Heart left ventricle (tissue), 16 donors: ENCODE measurements around the gene SCUBE2. TPM values are rescaled to one million over a fixed set of nuclear protein-coding genes. Genes with fewer than 3 reads are reported as not detected.
A peak's percentile ranks its signal among the peaks of the same experiment; 100 is the strongest.

Experiments used
- ATAC-seq, 4 donors: fragments of 200-7000 bp; cut with Tn5 transposase; one replicate each; pipeline ENCODE4 v1.9.1; 2020 to 2022; ENCODE audit warnings: moderate library complexity in 4 of 4, mild to moderate bottlenecking in 3 of 4, moderate number of reproducible peaks in 1 of 4
- DNase-seq, 5 donors: peaks; one replicate each; pipeline ENCODE4 v3.0.0-alpha.2; 2020
- H3K27ac ChIP-seq, 12 donors: fragments of 200-600 bp; sonication (generic) in 4 of 12; one replicate each; pipeline versions ENCODE4 v1.5.0 to v1.8.0; 2016 to 2022; ENCODE audit warnings: mild to moderate bottlenecking in 2 of 12
- H3K27me3 ChIP-seq, 9 donors: fragments of 200-600 bp; sonication (generic) in 2 of 9; one replicate each; pipeline versions ENCODE4 v1.5.1 to v1.8.0; 2016 to 2022; ENCODE audit warnings: mild to moderate bottlenecking in 3 of 9
- H3K36me3 ChIP-seq, 9 donors: fragments of 200-600 bp; sonication (generic) in 2 of 9; one replicate each; pipeline versions ENCODE4 v1.5.0 to v1.8.0; 2018 to 2022; ENCODE audit warnings: mild to moderate bottlenecking in 2 of 9
- H3K4me1 ChIP-seq, 12 donors: fragments of 200-600 bp; sonication (generic) in 4 of 12; one replicate each; pipeline versions ENCODE4 v1.5.0 to v1.8.0; 2016 to 2022; ENCODE audit warnings: mild to moderate bottlenecking in 3 of 12
- H3K4me3 ChIP-seq, 12 donors: fragments of 200-600 bp; sonication (generic) in 4 of 12; one replicate each; pipeline versions ENCODE4 v1.5.0 to v1.8.0; 2017 to 2022; ENCODE audit warnings: mild to moderate bottlenecking in 9 of 12, moderate library complexity in 4 of 12
- H3K9me3 ChIP-seq, 12 donors: fragments of 200-600 bp; sonication (generic) in 4 of 12; one replicate each; pipeline versions ENCODE4 v1.5.0 to v1.8.0; 2016 to 2022; ENCODE audit warnings: mild to moderate bottlenecking in 1 of 12
- CTCF ChIP-seq, 12 donors: fragments of 200-600 bp; sonication (generic) in 4 of 12; IDR thresholded peaks; one replicate each; pipeline versions ENCODE4 v1.5.0 to v1.8.0; 2018 to 2022; ENCODE audit warnings: antibody characterized with exemption in 12 of 12, mild to moderate bottlenecking in 5 of 12
- POLR2A ChIP-seq, 2 donors: fragments of 450-650 bp; IDR thresholded peaks; one replicate each; pipeline ENCODE4 v1.6.1; 2017; ENCODE audit warnings: antibody characterized with exemption in 2 of 2, mild to moderate bottlenecking in 2 of 2, moderate library complexity in 2 of 2
- WGBS, 4 donors: extraction: QIAGEN DNeasy Blood & Tissue Kit in 2 of 4; methylation state at CpG; one replicate each; pipeline versions ENCODE4 v1.1.5 to v1.1.7; 2013 to 2018; 5-methylcytosine and 5-hydroxymethylcytosine counted together
- intact Hi-C, 10 donors: fragments of 100-400 bp; cut with DNase I; formaldehyde crosslinking; loops; one replicate each; pipeline versions ENCODE4 v1.11.1 to v1.14.2; 2022
- polyA plus RNA-seq, 2 donors: library from polyadenylated mRNA; stranded (reverse); fragments of 200-250 nt; gene quantifications; one replicate each; pipeline ENCODE4 v1.2.3, GENCODE V29; 2013
- total RNA-seq, 9 donors: library from RNA; depleted of rRNA in 2 of 9; stranded (reverse); fragments of >200 nt in 2 of 9; fragmentation: NEBNext Ultra II Directional in 3 of 9; extraction: Animal tissue kit (Norgen Biotek cat#: 25700) in 3 of 9; gene quantifications; one replicate each; pipeline versions ENCODE4 v1.1.0 to v1.2.4, GENCODE V29; 2016 to 2023
- donor health status: ischemic (EF 13 %, LVEDD 7.1; RV severe dilation, severe dysfunction).
- donor health status: healthy with polysubstance abuse.
- donor health status: DM: no; HTN: yes; CAD: no.
- donor health status: DM: no; HTN: no; CAD: no.
- donor health status: ischemic (EF 25% LVEDD 6.9; RV normal size, moderate dysfunction).
- donor health status: ischemic (EF 25% LVEDD 5.7; RV mildly dilated, moderate dysfunction).
- donor health status: healthy.
- donor health status: DM: yes; HTN: yes; CAD: no.
- donor health status: ischemic (EF 35%, LVEDD 5.7; RV mildly dilated, moderate dysfunction).
- donor health status: nonischemic (EF 11% LVEDD 7.7; RV severe dilation, severe dysfunction).
- donor health status: DM: yes; HTN: yes; CAD: no.
- donor health status: PGD.
- donor health status: ischemic (EF 29% LVEDD 5.4; RV normal size, mild dysfunction).
- donor health status: nonischemic (EF 23%, LVEDD 6.1; RV moderate dilation, normal function).

Gene SCUBE2
- total and polyA plus RNA-seq, 11 donors = 0.08 to 4.3 (median 0.83) TPM

GRCh38 chr11:9136741-9137140 is 45.3 kb upstream of the SCUBE2 start:
- no peak overlapping the region for H3K27ac ChIP-seq
- H3K9me3 ChIP-seq = no peaks in the 10 kb centered on the region
- H3K4me1 ChIP-seq = peaks cover 0 to 34% (median 12%) of the 10 kb centered on the region in 12 donors
- WGBS, 4 donors = 85 to 94% (median 89%) methylated on average over 2 of the region's 2 CpGs
- no peak for ATAC-seq
- peaks cover 0 to 76% (median 45%) of the 10 kb centered on the region in 9 donors for H3K36me3 ChIP-seq
- TF ChIP-seq POLR2A (IDR thresholded peaks at IDR 0.05) (no peak), CTCF (IDR thresholded peaks at IDR 0.05) (no peak)
- H3K27me3 ChIP-seq = no peaks in the 10 kb centered on the region
- no peak overlapping the region for H3K4me3 ChIP-seq
- intact Hi-C loops = loop anchor here in 9 of 10 donors (1.0 to 10.0 kb wide), 8 partner anchors 119 to 912 kb away; partner anchors contain the start of gene AKIP1 (in 5 of the 9)
- DNase-seq = no peak

- Histone ChIP-seq H3K36me3 (peaks cover 0 to 49% (median 17%) of the 10 kb centered on the region in 9 donors), H3K4me3 (no peak overlapping the region), H3K9me3 (no peaks in the 10 kb centered on the region), H3K27me3 (no peaks in the 10 kb centered on the region), H3K4me1 (peaks cover 0 to 17% (median 3%) of the 10 kb centered on the region in 12 donors), H3K27ac (no peak overlapping the region)
- intact Hi-C loops = loop anchor here in 5 of 10 donors (5.0 to 10.0 kb wide), 3 partner anchors 217 to 909 kb away; partner anchors contain the start of gene AKIP1 (in 3 of the 5)
- WGBS, 4 donors = 92 to 98% (median 96%) methylated on average over 2 of the region's 2 CpGs
- DNase-seq (no peak), ATAC-seq (no peak)
- TF ChIP-seq CTCF (IDR thresholded peaks at IDR 0.05) (no peak), POLR2A (IDR thresholded peaks at IDR 0.05) (no peak)
These were observed 42.6 kb upstream of the SCUBE2 start for GRCh38 chr11:9133956-9134355.

- Histone ChIP-seq H3K9me3 (no peaks in the 10 kb centered on the region), H3K4me1 (peaks cover 0 to 2% (median 0%) of the 10 kb centered on the region in 12 donors), H3K36me3 (peaks cover 0 to 34% (median 8%) of the 10 kb centered on the region in 9 donors), H3K27me3 (no peaks in the 10 kb centered on the region), H3K4me3 (no peak overlapping the region), H3K27ac (no peak overlapping the region)
- no peak for ATAC-seq
- TF ChIP-seq POLR2A (IDR thresholded peaks at IDR 0.05) (no peak), CTCF (IDR thresholded peaks at IDR 0.05) (no peak)
- intact Hi-C loops = loop anchor here in 5 of 10 donors (5.0 to 10.0 kb wide), 3 partner anchors 215 to 908 kb away; partner anchors contain the start of gene AKIP1 (in 3 of the 5)
- 87 to 95% (median 92%) methylated on average over 5 of the region's 5 CpGs for WGBS, 4 donors
- DNase-seq = no peak
These were observed 40.9 kb upstream of the SCUBE2 start for GRCh38 chr11:9132203-9132878.

- Histone ChIP-seq H3K4me1 (peaks cover 0 to 1% (median 0%) of the 10 kb centered on the region in 12 donors), H3K9me3 (no peaks in the 10 kb centered on the region), H3K36me3 (peaks cover 0 to 16% (median 1%) of the 10 kb centered on the region in 9 donors), H3K4me3 (no peak overlapping the region), H3K27me3 (no peaks in the 10 kb centered on the region), H3K27ac (peak overlapping the region in 1 of 12 donors; percentile 10)
- intact Hi-C loops = loop anchor here in 5 of 10 donors (5.0 to 10.0 kb wide), 3 partner anchors 213 to 905 kb away; partner anchors contain the start of gene AKIP1 (in 3 of the 5)
- DNase-seq (no peak), ATAC-seq (no peak)
- WGBS, 4 donors = 92 to 98% (median 95%) methylated on average over 1 of the region's 1 CpG
- TF ChIP-seq CTCF (IDR thresholded peaks at IDR 0.05) = no peak
- TF ChIP-seq POLR2A (IDR thresholded peaks at IDR 0.05) = no peak
These were observed 38.9 kb upstream of the SCUBE2 start for GRCh38 chr11:9130297-9130696.
